NB4 (cell line): ENCODE data around the gene CD46.
A peak's percentile ranks its signal among the peaks of the same experiment; 100 is the strongest.
"Not testable (repeated sequence)": the region's sequence is repeated elsewhere in the genome, so short reads cannot be mapped to it uniquely, and the experiment has no call there.

ENCODE experiments used
- DNase-seq: peaks from one replicate; pipeline ENCODE4 v3.0.0; 2010; ENCODE audit warnings: low read depth
- H3K4me3 ChIP-seq: one replicate; pipeline ENCODE4 v1.5.1; 2011; ENCODE audit warnings: mild to moderate bottlenecking, low read depth, low read length, moderate library complexity
- MYC ChIP-seq: IDR thresholded peaks from 2 replicates; pipeline ENCODE4 v1.6.1; 2011; ENCODE audit warnings: low read depth, low read length
- POLR2A ChIP-seq: IDR thresholded peaks from 2 replicates; pipeline ENCODE4 v1.6.1; 2011; ENCODE audit warnings: mild to moderate bottlenecking; ENCODE audit not compliant: insufficient read length; ENCODE audit errors: extremely low read depth
- TF ChIP-seq, protein P1 (sequence below): IDR thresholded peaks from 2 replicates; pipeline ENCODE4 v1.6.1; 2011; ENCODE audit warnings: low read depth, low read length
- TF ChIP-seq, protein P2 (sequence below): IDR thresholded peaks from one replicate; pipeline ENCODE4 v1.5.1; 2012; ENCODE audit warnings: low read depth, low read length

CD46 gene

DNA sequence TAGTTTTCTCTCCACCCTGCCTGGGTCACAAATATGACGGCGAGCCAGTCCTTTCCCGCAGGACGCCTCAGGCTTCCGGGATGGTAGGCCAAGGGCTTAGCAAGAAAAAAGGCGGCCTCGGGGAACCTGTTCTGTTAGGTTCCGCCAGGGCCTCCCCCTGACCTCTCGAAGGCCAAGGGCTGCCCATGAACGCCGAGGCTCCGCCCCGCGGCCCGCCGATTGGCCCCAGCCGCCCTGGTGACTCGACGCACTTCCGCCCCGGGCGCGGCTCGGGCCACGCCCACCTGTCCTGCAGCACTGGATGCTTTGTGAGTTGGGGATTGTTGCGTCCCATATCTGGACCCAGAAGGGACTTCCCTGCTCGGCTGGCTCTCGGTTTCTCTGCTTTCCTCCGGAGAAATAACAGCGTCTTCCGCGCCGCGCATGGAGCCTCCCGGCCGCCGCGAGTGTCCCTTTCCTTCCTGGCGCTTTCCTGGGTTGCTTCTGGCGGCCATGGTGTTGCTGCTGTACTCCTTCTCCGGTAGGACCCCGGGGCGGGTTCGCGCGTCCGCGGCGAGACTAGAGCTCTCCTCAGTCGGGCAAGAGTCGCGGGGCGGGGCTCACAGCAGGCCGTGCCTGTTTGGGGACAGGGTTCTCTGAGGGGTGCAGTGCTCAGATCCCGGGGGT is at the start of gene CD46:
CD46 (plus strand) TSS at position 265 of the 666 bp plus-strand sequence; CDS start at position 424, 159 bp downstream.
- TF ChIP-seq, protein P1, sequence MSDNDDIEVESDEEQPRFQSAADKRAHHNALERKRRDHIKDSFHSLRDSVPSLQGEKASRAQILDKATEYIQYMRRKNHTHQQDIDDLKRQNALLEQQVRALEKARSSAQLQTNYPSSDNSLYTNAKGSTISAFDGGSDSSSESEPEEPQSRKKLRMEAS = peak; percentile 22; the same call in 1 of the 2 replicates
- TF ChIP-seq MYC (peak; percentile 16; the same call in 1 of the 2 replicates), POLR2A (peak; percentile 84)
- TF ChIP-seq, protein P2, sequence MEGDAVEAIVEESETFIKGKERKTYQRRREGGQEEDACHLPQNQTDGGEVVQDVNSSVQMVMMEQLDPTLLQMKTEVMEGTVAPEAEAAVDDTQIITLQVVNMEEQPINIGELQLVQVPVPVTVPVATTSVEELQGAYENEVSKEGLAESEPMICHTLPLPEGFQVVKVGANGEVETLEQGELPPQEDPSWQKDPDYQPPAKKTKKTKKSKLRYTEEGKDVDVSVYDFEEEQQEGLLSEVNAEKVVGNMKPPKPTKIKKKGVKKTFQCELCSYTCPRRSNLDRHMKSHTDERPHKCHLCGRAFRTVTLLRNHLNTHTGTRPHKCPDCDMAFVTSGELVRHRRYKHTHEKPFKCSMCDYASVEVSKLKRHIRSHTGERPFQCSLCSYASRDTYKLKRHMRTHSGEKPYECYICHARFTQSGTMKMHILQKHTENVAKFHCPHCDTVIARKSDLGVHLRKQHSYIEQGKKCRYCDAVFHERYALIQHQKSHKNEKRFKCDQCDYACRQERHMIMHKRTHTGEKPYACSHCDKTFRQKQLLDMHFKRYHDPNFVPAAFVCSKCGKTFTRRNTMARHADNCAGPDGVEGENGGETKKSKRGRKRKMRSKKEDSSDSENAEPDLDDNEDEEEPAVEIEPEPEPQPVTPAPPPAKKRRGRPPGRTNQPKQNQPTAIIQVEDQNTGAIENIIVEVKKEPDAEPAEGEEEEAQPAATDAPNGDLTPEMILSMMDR = no peak
- H3K4me3 ChIP-seq = peak within 1 kb of the TSS; percentile 91
- peak; percentile 98 for DNase-seq

DNA sequence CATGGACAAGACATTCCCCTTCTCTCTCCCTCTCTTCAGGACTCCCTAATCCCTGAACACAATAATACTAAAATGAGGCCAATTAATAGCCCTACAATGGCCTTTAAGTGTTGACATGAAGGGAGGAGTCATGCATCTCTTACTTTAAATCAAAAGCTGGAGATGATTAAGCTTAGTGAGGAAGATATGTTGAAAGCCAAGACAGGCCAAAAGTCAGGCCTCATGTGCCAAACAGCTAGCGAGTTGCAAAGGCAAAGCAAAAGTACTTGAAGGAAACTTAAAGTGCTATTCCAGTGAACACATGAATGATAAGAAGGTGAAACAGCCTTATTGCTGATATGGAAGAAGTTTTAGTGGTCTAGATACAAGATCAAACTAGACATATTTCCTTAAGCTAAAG is 49.5 kb upstream of the CD46 start:
- DNase-seq = no peak
- TF ChIP-seq, protein P2 = no peak
- TF ChIP-seq, protein P1 = no peak
- no peak for TF ChIP-seq POLR2A
- H3K4me3 ChIP-seq = no peak overlapping the region

DNA sequence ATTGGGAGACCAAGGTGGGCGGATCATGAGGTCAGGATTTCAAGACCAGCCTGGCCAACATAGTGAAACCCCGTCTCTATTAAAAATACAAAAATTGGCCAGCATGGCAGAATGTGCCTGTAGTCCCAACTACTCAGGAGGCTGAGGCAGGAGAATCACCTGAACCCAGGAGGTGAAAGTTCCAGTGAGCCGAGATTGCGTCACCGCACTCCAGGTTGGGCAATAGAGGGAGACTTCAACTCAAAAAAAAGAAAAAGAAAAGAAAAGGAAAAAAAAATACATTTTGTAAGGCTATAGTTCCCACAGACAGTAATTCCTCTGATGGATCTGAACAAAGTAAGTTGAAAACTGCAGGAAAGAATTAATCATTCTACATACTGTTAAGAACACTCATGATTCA is 48.1 kb upstream of the CD46 start:
- TF ChIP-seq MYC (no peak), POLR2A (no peak)
- TF ChIP-seq, protein P2 = no peak
- TF ChIP-seq, protein P1 = no peak

DNA sequence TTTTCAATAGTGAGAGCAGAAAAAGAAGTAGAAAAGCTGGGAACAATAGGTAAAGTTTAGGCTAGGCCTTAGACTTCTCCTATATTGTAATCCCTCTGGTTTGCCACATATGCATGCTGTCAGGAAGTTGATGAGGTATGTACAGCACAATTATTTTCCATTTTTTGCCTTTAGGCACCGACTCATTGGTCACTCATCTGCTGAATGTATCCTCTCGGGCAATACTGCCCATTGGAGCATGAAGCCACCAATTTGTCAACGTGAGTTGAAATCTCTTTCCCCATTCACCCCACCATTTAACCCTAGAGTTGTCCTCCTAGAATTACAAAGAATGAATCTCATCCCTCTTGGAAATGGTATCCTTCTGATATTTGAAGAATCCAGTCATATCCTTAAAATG is 43.9 kb upstream of the CD46 start:
- not testable (repeated sequence) for DNase-seq, H3K4me3 ChIP-seq

More for the DNA sequence above, 48.1 kb upstream of the CD46 start:
- DNase-seq = no peak
- H3K4me3 ChIP-seq = no peak overlapping the region

DNA sequence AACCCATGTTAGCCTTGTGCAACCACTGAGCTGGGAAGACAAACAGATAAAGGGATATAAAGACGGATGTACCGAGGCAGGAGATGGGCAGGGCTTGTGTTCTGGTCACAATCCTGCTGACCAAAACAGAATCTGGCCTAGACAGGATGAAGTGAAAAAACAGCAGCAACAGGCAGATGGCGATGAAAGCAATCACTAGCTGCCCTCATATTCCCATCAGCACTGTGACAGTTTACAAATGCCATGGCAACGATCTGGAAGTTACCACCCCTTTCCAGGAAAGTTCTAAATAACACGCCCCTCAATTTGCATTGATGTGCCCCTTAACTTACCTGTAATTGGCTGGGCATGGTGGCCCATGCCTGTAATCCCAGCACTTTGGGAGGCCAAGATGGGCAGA is 40.6 kb upstream of the CD46 start:
- peak; percentile 6 for DNase-seq
- H3K4me3 ChIP-seq = no peak overlapping the region
- no peak for TF ChIP-seq POLR2A
- TF ChIP-seq, protein P2 = no peak
- no peak for TF ChIP-seq MYC
- TF ChIP-seq, protein P1 = no peak

DNA sequence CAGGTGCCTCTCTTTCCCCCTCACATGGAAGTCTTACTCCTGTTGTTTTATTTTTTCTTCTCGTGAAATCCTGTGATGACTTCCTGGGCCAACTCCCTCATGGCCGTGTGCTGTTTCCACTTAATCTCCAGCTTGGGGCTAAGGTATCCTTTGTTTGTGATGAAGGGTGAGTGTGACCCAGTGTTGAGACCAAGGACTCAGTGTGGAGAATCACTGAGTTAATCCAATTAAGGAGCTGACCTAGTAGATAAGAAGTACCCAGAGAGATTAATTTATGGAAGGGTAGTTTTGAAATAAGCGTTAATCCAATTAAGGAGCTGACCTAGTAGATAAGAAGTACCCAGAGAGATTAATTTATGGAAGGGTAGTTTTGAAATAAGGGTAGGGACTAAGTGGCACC is 39.2 kb upstream of the CD46 start:
- H3K4me3 ChIP-seq, DNase-seq: not testable (repeated sequence)

DNA sequence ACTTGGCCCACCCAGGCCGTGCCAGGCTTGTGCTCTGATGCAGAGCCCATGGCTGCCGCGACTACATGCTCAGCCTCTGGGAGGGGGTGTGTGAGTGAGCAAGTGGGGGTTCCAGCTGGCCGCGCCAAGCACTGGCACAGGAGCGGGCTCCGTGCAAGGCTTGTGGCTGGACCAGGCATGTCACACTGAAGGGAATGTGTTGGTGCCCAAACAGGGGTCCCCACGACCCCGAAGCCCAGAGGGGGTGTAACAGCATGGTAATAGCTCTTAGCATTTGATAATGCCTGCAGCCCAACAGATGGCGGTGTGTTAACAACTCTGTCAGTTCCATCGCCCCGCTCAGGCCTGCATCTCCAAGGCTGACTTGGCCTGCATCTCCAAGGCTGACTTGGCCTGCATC is 38.3 kb upstream of the CD46 start:
- TF ChIP-seq, protein P2 = no peak
- no peak for DNase-seq

More for the DNA sequence above, 38.3 kb upstream of the CD46 start:
- H3K4me3 ChIP-seq = no peak overlapping the region
